ENCODE data around the gene CASR.
A peak's percentile ranks its signal among the peaks of the same experiment; 100 is the strongest.

Gene CASR

DNA sequence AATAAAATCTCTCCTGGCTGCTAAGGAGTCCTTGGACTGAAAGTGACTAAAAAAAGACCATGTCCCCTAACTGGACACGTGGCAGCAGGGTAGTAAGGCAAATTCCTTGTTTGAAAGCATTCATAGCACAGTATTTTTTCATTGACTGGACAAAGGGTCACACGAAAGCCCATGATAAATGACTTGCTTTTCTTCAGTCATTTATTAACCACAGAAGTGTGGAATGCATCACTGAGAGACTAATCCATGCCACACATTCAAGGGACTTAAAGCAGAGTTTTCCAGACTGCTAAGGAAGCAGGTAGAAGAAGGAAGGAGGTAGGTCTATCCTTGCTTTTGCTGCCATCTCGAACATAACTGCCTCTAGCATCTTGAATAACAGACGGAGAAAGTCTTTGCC lies 31.2 kb downstream of the CASR start:
- DNase-seq (ENCODE audit: low spot score): no peak

DNA sequence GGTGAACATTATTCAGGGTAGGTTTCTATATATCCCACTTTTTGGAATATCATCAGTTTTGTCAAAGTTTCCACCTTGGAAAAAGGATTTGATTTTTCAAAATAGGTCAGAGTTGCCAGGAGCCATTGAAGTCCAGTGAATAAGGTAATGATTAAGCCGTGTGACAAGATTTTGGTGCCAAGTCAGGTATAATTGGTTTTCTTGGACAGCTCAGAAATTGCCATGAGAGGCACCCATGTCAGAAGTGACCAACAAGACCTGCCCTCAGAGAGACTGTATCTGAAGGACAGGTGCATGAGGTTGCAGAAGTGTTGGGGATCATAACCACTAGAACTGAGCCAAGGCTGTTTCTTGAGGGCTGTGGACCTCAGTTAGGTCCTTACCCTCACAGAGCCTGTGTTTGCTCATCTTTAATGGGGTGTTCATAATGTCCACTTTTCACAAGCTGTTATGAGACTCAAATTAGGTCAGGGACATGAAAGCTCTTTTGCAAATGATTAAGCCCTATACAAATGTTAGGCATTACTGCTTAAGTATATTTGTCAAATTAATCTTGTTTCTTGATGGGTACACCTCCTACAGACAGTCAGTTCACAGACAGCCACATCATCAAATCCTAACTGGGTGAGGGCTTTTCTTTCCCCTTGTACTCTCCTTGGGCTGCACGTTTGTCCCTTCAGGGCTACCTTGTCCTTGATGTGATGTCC lies 32.3 kb downstream of the CASR start:
- no peak for DNase-seq (ENCODE audit: low spot score)

DNA sequence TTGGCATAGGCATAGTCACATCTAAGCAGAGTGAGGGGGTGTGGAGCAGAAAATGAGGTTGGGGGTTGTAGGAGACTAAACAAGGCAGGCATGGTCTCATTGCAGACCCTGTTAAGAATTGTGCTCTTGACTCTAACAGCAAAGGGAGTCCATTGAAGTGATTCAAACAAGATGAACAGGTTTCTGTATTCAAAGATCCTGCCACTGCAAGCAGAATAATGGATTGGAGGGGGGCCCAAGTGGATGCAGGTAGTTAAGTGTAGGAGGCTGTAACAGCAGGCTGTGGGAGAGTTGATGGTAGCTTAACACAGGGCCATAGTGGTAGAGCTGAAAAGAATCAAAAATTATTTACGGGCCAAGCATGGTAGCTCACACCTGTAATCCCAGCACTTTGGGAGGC lies 34.4 kb downstream of the CASR start:
- no peak for DNase-seq (ENCODE audit: low spot score)

DNA sequence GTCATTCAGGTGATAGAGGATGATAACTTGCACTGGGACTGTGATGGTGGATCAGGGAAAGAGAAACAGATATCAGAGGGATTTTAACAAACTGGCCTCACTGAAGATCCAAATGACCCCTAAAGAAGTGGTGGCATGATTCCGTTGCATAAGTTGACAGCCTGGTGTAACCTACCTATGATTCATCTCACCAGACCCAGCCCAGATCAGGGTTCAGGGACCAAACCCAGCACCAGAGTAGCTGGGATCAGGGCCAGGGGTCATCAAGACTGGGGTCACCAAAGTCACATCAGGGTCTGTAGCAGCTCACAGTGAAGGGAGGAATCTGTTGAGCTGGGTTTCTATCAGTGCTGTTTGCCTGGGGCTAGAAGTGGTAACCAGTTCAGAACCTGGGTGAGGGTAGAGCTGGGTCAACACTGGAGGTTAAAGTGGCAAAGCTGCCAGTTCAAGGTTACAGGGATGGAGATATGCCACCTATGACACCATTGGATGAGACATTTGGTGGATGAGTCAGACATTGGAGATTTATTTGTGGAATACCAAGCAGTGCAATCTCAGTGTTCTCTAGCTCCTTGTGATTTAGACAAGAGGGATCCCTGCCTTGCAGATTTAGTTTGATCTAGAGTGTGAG lies 35.9 kb downstream of the CASR start:
- no peak for DNase-seq (ENCODE audit: low spot score)

DNA sequence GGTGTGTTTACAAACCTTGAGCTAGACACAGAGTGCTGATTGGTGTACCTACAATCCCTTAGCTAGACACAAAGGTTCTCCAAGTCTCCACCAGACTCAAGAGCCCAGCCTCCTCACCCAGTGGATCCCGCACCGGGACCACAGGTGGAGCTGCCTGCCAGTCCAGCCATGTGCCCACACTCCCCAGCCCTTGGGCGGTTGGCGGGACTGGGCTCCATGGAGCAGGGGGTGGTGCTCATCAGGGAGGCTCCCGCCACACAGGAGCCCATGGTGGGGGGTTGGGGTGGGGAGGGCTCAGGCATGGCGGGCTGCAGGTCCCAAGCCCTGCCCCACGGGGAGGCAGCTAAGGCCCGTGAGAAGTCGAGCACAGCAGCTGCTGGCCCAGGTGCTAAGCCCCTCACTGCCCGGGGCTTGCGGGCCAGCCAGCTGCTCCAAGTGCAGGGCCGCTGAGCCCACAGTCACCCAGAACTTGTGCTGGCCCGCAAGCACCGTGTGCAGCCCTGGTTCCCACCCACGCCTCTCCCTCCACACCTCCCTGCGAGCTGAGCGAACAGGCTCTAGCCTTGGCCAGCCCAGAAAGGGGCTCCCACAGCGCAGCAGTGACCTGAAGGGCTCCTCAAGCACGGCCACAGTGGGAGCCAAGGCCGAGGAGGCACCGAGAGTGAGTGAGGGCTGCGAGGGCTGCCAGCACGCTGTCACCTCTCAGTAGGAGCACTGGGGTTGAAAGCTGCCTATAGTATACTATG lies 43.7 kb downstream of the CASR start:
- no peak for DNase-seq (ENCODE audit: low spot score)

DNA sequence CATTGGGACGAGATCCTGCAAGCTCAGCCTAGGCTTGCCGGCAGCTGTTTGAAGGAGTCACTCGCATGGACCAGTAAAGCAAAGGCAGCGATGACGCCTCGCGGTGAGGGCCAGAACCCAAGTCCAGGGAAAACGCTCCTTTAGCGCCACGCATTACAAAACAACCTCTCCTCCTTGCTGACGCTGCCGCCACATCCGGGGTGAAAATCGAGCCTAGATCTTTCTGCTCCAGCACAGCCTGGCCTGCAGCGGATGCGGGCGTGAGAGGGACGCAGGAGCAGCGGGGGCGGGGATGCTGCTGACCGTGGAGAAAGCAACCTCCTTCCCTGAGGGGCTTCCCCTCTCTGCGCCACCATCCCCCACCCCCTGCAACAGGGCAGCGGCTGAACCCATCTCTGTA lies 46.7 kb downstream of the CASR start:
- no peak for DNase-seq (ENCODE audit: low spot score)

DNA sequence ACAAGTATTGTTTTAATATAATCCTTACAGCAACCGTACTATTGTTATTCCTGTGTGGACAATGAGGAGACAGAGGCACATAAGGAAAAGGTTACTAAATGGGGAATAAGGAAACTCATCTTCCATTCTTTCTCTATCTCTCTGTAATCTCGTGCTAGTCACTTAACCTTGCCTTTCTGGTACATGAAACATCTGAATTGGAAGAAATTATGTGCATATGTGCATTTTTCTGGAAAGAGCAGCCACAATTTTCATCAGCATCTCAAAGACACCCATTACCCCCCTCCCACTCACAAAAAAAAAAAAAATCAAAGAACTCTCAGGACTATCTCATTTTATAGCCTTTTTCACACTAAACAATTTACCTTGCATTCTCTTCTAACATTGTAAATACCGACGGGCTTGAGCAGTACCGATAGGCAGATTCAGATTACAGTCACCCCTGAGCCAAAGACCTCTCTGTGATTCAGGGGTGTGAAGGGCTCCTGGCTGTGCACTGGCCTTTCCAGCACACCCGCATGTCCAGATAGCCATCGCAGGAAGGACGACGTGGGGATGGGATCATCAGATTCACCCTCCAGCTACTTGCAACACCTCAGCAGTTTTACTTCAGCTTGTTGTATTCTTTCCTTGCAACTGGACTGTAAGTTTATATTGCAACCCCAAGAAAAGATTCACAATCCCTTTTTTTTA lies 48.1 kb downstream of the CASR start:
- no peak for DNase-seq (ENCODE audit: low spot score)

DNA sequence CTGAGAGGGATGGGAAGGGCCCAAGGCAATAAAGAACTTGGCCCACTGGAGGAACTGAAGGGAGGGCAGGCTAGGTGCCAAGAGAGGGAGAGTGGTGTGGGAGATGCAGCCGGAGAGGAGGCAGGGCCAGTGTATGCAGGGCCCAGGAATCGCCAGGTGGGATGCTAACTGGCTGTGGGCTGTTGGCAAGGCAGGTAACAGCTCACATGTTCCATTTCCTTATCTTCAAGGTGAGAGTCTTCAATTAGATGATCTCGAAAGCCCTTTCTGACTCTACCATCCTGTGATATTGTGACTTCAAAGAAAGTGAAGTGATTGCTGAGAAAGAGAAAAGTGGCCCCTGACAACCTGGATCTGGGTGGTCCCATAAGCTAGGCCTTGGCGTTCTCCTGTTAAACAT lies 49.0 kb downstream of the CASR start:
- DNase-seq (ENCODE audit: low spot score): no peak

DNA sequence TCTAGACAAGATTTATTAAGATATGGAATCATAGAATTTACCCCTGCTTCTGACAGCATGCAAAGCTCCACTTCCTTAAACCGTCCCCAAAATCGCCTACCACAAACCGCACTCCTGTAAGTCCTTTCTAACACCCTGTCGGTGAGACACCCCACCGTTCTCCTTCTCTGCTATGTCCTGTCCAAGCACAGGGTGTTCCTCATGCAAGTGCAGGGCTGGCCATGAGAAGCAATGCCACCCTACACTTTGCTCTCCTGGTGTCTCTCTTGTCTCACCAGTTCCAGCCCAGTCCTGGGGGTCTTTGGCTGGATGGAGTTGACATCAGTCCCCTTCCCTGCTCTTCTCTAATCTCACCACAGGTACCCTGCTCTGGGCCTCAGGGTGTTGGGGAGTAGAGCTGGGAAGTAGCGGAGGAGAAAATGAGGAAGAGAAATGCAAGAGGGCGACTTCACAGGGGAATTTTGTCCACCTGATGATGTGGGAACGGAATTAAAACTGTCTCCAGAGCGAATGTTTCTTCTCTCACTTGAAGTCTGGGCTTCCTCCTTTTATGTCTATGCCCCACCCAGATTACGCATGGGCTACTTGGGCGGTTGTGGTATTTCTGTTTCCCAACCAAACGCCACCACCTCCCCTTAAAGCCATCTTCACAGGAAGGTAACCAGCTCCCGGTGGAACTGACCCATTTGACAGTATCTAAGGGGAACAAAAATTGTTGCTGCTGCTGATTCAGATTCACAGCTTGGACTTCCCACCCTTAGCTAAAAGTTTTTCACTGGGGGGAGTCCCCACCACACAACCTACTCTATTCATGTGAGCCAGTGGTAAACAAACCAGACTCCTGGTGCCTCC lies 49.9 kb downstream of the CASR start:
- no peak for DNase-seq (ENCODE audit: low spot score)

DNA sequence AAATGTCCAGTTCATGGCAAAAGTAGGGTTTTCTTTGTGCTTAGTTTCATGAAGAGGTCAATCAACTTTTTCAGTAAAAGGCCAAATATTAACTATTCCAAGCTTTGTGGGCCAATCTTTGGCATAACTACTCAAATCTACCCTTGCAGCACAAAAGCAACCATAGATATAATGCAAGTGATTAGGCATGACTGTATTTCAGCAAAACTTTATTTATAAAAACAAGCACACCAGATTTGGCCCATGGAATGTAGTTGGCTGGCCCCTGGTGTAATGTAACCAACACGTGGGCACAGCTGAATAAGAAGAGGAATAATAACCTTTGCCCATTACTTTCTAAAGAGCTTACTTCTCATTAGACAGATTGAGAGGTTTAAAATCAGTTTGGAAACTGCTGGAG lies 50.6 kb downstream of the CASR start:
- no peak for DNase-seq (ENCODE audit: low spot score)

DNA sequence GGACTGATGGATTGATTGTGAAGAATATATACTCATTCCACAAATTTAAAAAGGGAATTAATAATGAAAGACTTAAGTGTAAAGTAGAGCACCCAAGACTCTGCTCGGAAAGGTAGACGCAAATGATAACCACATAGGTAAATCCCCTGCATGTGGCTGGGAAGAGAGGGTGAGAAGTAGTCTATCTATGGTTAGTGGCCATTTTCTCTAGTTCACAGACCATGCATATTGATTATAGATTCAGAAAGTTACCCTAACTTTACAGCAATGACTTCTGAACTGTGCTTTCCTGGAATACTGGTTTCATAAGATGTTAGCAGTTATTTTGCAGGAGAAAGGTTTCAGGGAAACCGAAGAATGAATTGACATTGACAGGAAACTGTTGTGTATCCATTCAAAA lies 51.7 kb downstream of the CASR start:
- DNase-seq (ENCODE audit: low spot score): no peak

DNA sequence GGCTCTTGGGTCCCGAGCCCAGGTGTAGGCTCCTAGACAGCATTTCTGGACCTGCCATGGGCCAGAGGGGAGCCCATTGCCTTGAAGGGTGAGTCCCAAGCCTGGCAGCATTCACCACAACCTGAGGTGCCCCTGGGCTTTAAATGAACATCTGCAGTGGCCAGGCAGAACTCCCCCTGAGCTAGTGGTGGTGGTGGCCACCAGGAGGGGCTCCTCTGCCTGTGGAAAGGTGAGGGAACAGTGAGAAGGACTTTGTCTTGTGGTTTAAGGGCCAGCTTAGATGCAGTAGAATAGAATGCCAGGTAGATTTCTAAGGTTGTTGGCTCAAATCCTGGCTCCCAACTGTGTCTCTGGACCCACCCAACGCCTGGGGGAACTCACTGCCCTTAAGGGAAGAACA lies 55.6 kb downstream of the CASR start:
- no peak for DNase-seq (ENCODE audit: low spot score)

DNA sequence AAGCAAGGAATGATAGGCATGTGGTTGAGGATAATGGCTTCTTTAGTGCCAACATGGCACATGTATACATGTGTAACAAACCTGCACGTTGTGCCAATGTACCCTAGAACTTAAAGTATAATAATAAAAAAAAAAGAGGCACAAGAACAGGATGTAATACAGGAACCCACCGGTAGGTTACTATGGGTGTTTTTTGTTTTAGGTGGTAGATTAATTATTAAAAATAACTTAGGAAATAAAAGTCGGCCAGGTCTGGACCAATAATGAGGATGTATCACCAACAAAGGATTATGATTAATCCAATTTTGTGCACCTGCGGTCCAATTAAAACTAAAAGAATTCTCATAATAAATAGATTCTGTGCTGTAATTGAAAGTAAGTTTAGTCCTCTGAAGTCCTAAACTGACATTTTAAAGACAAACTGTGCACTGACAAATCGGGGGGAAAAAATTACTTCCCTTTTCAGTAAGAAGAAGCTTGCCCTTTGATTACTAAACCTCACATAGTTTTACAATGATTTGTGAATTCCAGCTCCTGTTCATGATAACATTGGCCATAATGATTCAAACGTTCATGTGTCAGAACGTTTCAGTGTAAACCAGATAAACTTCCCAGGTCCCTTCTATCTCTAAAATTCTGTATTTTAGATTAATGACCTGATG lies 62.2 kb downstream of the CASR start:
- no peak for DNase-seq (ENCODE audit: low spot score)

DNA sequence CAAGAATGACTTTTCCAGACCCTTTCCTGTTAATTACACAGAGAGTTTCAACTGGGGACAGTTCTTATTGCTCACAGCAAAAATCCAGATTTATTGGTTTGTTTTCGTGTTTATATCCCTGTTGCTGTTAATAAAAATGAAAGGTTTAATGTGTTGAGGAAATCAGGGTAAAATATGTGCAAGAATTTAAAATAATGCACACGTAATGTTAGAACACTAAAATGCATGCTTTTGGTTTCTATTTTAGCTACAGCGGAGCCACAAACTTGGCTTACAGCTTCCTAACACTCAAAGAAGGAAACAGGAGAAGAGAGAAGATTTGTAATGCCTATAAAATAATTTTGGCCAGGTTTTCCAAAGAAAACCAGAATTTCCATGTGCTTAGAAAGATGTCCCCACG lies 62.7 kb downstream of the CASR start:
- no peak for DNase-seq (ENCODE audit: low spot score)

DNA sequence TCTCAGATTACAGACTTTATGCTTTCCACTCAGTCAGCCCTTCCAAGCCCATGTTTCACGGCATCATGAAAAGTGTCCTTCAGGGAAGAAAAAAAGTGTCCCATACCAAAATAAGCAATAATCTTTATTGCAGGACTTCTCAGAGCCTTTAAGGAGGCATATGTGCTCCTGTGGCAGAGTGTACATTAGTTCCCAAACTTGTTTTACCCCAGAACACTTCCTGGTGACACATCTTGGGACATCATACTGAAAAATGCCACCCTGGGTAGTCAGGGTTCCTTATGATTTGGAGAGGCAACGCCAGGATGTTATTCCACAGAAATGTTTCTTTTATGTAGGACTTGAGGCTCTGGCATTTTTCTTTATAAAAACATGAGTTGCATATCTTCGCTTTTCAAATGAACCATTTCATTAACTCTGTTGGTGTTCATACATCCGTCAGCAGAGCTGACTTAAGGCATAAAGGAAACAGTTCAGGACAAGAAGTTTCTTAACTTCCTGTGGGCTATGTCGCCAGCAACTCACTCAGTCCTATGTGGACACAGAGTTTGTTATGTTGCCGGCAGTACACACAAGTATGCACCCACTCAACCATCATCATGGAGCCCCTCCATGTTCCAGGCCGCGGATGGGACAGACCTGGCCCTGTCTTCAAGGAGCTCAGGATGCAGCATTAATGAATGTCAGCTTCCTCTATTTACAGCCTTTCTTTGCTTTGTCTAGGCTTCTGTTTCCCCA lies 63.8 kb downstream of the CASR start:
- DNase-seq (ENCODE audit: low spot score): no peak

DNA sequence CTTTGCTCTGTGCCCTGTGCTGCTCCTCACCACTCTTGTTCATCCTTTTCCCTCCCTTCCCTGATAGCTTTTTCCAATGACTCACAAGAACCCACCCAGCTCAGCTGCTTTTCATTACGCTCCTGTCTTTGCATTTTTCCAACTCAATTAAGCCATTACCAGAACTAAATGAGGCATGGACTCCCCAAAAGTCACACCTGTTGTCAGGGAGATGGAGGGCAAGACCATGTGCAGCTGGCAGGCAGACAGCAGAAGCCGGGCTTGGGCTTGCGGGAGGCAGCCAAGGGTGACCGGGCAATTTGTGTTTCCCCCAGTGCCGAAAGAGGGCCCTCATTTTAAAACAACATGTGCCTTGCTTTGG lies 64.3 kb downstream of the CASR start:
- DNase-seq (ENCODE audit: low spot score): no peak

DNA sequence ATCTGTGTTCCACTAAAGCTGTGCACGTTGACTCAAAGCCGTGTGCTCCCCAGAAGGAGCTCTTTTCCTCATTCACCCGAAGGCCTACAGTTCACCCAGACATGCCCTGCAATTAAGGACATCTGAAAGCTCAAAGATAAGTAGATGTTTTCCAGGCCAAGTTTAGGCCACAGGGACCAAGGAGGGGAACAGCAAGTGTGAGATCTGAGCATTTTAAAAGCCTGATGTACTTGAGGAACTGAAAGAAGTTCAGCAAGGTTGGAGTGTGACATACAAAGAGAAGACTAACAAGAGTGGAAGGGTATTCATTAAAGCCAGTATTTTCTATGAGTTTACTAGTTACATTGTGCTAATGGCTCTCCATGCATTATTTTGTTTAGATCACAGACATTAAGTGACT lies 68.0 kb downstream of the CASR start:
- no peak for DNase-seq (ENCODE audit: low spot score)

DNA sequence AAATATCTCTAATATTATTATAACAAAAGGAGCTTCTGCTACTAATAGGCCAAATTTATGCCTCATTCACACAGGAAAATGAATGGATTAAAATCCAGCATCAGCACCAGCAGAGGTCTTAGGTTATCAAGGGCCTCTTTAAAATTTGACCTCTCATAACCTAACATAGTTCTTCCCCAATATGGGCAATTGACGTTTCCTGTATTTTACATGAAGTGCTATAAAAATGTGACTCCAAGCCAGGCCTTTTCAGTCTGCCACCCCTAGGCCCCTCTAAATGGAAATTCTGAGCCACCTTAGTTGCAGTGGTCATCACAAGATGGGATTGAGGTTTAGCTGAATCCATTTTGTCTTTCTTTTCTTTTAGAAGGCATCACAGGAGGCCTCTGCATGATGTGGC lies 70.1 kb downstream of the CASR start:
- no peak for DNase-seq (ENCODE audit: low spot score)

DNA sequence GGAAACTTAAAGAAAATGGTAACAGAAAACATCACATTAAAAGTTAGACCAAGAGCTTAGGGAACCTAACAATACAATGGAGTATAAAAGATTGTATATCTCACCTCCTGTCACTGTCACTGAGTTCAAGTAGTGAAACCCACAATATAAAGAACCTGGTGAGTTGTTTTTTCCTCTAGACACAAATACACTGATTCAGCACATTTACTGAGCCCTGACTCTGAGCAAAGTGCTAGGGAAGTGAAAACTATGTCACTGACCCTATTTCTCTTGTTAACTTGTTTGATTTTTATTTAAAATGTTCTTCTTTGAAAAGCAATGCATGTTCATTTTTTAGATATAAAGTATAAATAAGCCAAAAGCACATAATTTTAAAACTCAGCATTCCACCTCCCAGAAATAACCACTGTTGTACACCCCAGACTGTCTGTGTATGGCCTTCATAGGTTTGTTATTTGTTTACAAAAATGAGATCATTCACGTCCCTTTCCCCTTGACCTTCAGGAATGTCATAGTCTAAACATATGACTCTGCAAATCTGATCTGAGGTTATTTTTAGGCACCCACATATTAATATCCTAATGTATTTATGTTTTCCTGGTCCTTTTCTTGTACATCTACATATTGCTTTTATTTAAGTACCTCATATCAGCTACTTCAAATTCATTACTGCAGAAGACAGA lies 72.4 kb downstream of the CASR start:
- DNase-seq (ENCODE audit: low spot score): peak; percentile 7
